ENCODE results near the gene FAM9A.

Gene FAM9A

DNA sequence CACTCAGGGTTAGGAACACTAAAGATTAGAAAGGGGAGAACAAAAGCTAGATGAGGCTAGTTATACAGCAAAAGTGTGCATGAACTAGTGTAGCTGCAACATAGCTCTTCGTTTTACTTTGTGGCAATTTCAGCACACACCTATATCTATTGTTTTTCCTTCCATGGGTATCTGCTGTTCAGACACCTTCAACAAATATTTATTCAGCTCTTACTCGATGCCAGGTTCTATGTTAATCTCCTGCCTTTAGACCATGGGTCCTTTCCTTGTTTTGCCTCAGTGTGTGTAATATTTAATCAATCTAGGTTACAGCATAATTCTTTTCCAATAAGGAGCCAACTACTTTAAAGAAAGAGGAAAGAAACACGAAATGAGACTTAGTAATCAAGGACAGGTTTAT lies 10.4 kb upstream of the FAM9A start:
- H3K9ac ChIP-seq (ENCODE audit: low read length), result no peak overlapping the region
- H3K9me3 ChIP-seq (ENCODE audit: insufficient read depth, low read length), result no peaks in the 10 kb centered on the region
- no peak overlapping the region for H3K4me2 ChIP-seq (ENCODE audit: low read length)
- no peaks in the 10 kb centered on the region for H3K4me1 ChIP-seq (ENCODE audit: low read length)
- no peaks in the 10 kb centered on the region for H3K36me3 ChIP-seq (replicated peaks; ENCODE audit: low read depth, low read length)
- no peaks in the 10 kb centered on the region for H3K27me3 ChIP-seq (ENCODE audit: low read depth, low read length)
- no peak overlapping the region for H3K27ac ChIP-seq (ENCODE audit: low read length)
- H2AFZ ChIP-seq (ENCODE audit: low read depth, low read length), result no peak overlapping the region
- H4K20me1 ChIP-seq (ENCODE audit: insufficient read depth, low read length), result no peaks in the 10 kb centered on the region
- no peak for TF ChIP-seq EZH2phosphoT487 (IDR thresholded peaks at IDR 0.05; ENCODE audit: low read depth)
- TF ChIP-seq, protein P1, sequence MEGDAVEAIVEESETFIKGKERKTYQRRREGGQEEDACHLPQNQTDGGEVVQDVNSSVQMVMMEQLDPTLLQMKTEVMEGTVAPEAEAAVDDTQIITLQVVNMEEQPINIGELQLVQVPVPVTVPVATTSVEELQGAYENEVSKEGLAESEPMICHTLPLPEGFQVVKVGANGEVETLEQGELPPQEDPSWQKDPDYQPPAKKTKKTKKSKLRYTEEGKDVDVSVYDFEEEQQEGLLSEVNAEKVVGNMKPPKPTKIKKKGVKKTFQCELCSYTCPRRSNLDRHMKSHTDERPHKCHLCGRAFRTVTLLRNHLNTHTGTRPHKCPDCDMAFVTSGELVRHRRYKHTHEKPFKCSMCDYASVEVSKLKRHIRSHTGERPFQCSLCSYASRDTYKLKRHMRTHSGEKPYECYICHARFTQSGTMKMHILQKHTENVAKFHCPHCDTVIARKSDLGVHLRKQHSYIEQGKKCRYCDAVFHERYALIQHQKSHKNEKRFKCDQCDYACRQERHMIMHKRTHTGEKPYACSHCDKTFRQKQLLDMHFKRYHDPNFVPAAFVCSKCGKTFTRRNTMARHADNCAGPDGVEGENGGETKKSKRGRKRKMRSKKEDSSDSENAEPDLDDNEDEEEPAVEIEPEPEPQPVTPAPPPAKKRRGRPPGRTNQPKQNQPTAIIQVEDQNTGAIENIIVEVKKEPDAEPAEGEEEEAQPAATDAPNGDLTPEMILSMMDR (IDR thresholded peaks at IDR 0.05; ENCODE audit: low read depth, low read length), result no peak
- H3K79me2 ChIP-seq (ENCODE audit: low read length), result no peaks in the 10 kb centered on the region
- no peak overlapping the region for H3K4me3 ChIP-seq (ENCODE audit: low read length)

DNA sequence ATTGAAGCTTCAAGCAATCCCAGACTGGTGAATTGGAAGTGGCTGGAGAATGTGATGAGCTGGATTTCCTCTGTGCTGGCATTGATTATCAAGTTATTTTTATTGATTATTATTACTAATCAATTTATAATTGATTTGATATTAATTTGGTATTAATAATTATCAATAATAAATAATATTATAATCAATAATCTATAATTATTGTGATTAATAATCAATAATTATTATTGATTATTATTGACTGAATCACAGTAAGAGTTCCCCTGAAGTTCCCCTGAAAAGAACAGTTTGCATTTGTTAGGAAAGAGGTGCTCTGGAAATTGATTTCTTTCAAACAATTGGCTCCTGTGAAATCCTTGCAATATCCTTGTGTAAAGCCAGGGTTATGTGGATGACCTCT lies 7.5 kb upstream of the FAM9A start:
- Histone ChIP-seq H3K9ac (ENCODE audit: low read length) (no peak overlapping the region), H3K27me3 (ENCODE audit: low read depth, low read length) (no peaks in the 10 kb centered on the region), H2AFZ (ENCODE audit: low read depth, low read length) (no peak overlapping the region), H3K9me3 (ENCODE audit: insufficient read depth, low read length) (no peaks in the 10 kb centered on the region), H3K4me1 (ENCODE audit: low read length) (no peaks in the 10 kb centered on the region), H3K79me2 (ENCODE audit: low read length) (no peaks in the 10 kb centered on the region), H3K4me3 (ENCODE audit: low read length) (no peak overlapping the region), H3K27ac (ENCODE audit: low read length) (no peak overlapping the region), H3K36me3 (replicated peaks; ENCODE audit: low read depth, low read length) (no peaks in the 10 kb centered on the region), H3K4me2 (ENCODE audit: low read length) (no peak overlapping the region), H4K20me1 (ENCODE audit: insufficient read depth, low read length) (no peaks in the 10 kb centered on the region)
- no peak for TF ChIP-seq EZH2phosphoT487 (IDR thresholded peaks at IDR 0.05; ENCODE audit: low read depth)
- TF ChIP-seq, protein P1 (IDR thresholded peaks at IDR 0.05; ENCODE audit: low read depth, low read length), result no peak

DNA sequence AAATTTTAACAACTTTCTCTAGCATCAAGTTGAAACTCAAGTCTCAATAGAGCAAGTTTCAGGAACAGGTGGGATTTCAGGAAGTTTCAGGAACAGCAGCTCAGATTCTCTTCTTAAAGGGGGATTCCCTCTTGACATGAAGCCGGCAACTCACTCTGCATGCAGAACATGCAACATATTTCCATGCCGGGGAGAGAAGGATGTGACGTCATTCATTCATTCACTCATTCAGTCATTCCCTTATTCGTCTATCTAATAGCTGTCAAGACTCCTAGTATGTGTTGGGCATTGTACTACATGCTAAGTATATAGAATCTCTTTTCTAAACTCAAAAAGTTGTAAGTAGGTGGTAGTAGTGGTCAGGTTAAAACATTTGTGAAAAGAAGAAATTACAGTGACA lies 4.8 kb upstream of the FAM9A start:
- TF ChIP-seq, protein P1 (IDR thresholded peaks at IDR 0.05; ENCODE audit: low read depth, low read length), result no peak
- no peak for TF ChIP-seq EZH2phosphoT487 (IDR thresholded peaks at IDR 0.05; ENCODE audit: low read depth)
- Histone ChIP-seq H3K4me3 (ENCODE audit: low read length) (no peak overlapping the region), H3K36me3 (replicated peaks; ENCODE audit: low read depth, low read length) (no peaks in the 10 kb centered on the region), H2AFZ (ENCODE audit: low read depth, low read length) (no peak overlapping the region), H3K79me2 (ENCODE audit: low read length) (no peaks in the 10 kb centered on the region), H3K4me2 (ENCODE audit: low read length) (no peak overlapping the region), H3K9ac (ENCODE audit: low read length) (no peak overlapping the region), H3K27ac (ENCODE audit: low read length) (no peak overlapping the region), H4K20me1 (ENCODE audit: insufficient read depth, low read length) (no peaks in the 10 kb centered on the region), H3K9me3 (ENCODE audit: insufficient read depth, low read length) (no peaks in the 10 kb centered on the region), H3K4me1 (ENCODE audit: low read length) (no peaks in the 10 kb centered on the region), H3K27me3 (ENCODE audit: low read depth, low read length) (no peaks in the 10 kb centered on the region)

DNA sequence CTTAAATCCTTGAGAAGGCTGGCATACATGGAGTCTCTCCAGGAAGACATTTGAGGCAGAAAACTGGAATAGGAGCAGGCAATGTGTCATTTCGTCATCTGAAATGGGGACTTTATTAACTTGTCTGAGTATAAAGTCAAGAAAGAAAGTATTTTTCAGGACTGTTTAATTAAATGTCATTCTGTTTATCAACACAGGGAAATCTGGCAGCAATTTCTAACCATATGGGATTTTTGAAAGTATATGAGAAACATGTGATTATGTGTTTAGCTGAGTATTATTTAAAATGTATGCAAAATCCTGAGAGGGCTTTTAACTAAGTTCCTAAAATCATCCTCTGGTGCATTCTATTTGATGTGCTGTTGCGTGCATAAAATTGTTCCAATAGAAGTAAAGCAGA lies 3.9 kb upstream of the FAM9A start:
- no peaks in the 10 kb centered on the region for H3K27me3 ChIP-seq (ENCODE audit: low read depth, low read length)
- no peak overlapping the region for H2AFZ ChIP-seq (ENCODE audit: low read depth, low read length)
- no peak overlapping the region for H3K4me2 ChIP-seq (ENCODE audit: low read length)
- no peaks in the 10 kb centered on the region for H4K20me1 ChIP-seq (ENCODE audit: insufficient read depth, low read length)
- H3K9me3 ChIP-seq (ENCODE audit: insufficient read depth, low read length), result no peaks in the 10 kb centered on the region
- no peak overlapping the region for H3K9ac ChIP-seq (ENCODE audit: low read length)
- H3K79me2 ChIP-seq (ENCODE audit: low read length), result no peaks in the 10 kb centered on the region
- H3K4me1 ChIP-seq (ENCODE audit: low read length), result no peaks in the 10 kb centered on the region
- no peak overlapping the region for H3K4me3 ChIP-seq (ENCODE audit: low read length)
- no peak for TF ChIP-seq EZH2phosphoT487 (IDR thresholded peaks at IDR 0.05; ENCODE audit: low read depth)
- TF ChIP-seq, protein P1 (IDR thresholded peaks at IDR 0.05; ENCODE audit: low read depth, low read length), result no peak
- H3K27ac ChIP-seq (ENCODE audit: low read length), result no peak overlapping the region
- H3K36me3 ChIP-seq (replicated peaks; ENCODE audit: low read depth, low read length), result no peaks in the 10 kb centered on the region

Measured in OCI-LY3 (cell line).